ENCODE results near the gene MED17. TPM values are rescaled to one million over a fixed set of nuclear protein-coding genes. Genes with fewer than 3 reads are reported as not detected.

The MED17 gene
- total and polyA plus RNA-seq, 2 of the 13 experiments (the other 11 are each of a cell fraction or from before 2014, with no cell fraction given) = 23.1 to 37.0 TPM

GRCh38 chr11:93773045-93773477 is 11.0 kb upstream of the MED17 start (continued):
- TF ChIP-seq NPAS2 (CRISPR knock-in tag; IDR thresholded peaks at IDR 0.05; ENCODE audit: borderline replicate concordance) (no peak), EZH2 (conservative IDR thresholded peaks at IDR 0.05; ENCODE audit: low read depth, low read length) (no peak), PAF1 (CRISPR knock-in tag; IDR thresholded peaks at IDR 0.05) (no peak), MXI1 (IDR thresholded peaks at IDR 0.05; ENCODE audit: borderline replicate concordance, low read depth, low read length) (no peak; the same call in 2 of the 3 replicates), ELF3 (CRISPR knock-in tag; IDR thresholded peaks at IDR 0.05) (peak; percentile 65; the same call in 1 of the 2 replicates), ZNF160 (CRISPR knock-in tag; IDR thresholded peaks at IDR 0.05) (peak; percentile 68; the same call in 1 of the 2 replicates), PCBP2 (optimal IDR thresholded peaks at IDR 0.05; ENCODE audit: low read depth, low read length, poor library complexity, severe bottlenecking) (no peak), HNRNPUL1 (IDR thresholded peaks at IDR 0.05; ENCODE audit: low read depth, low read length) (no peak), ETV6 (CRISPR knock-in tag; conservative IDR thresholded peaks at IDR 0.05) (peak; percentile 82), ZBTB21 (CRISPR knock-in tag; IDR thresholded peaks at IDR 0.05) (0 out of 2 replicates have a peak, but pooled peaks have one; percentile 39), DR1 (CRISPR knock-in tag; IDR thresholded peaks at IDR 0.05) (no peak), CHCHD3 (CRISPR knock-in tag; IDR thresholded peaks at IDR 0.05) (no peak), HMGA1 (CRISPR knock-in tag; conservative IDR thresholded peaks at IDR 0.05) (no peak), LRRFIP1 (CRISPR knock-in tag; conservative IDR thresholded peaks at IDR 0.05) (no peak), ZKSCAN8 (CRISPR knock-in tag; IDR thresholded peaks at IDR 0.05; ENCODE audit: borderline replicate concordance) (no peak), FOXC1 (CRISPR knock-in tag; IDR thresholded peaks at IDR 0.05; ENCODE audit: borderline replicate concordance) (no peak; the same call in 1 of the 2 replicates), MAZ (IDR thresholded peaks at IDR 0.05; ENCODE audit: borderline replicate concordance, low read depth, low read length) (no peak), MAZ (CRISPR knock-in tag; IDR thresholded peaks at IDR 0.05; ENCODE audit: low read depth) (peak; percentile 64), SMAD3 (CRISPR knock-in tag; IDR thresholded peaks at IDR 0.05) (peak; percentile 93), ZNF616 (CRISPR knock-in tag; IDR thresholded peaks at IDR 0.05; ENCODE audit: low read depth) (no peak), KDM4B (CRISPR knock-in tag; IDR thresholded peaks at IDR 0.05) (no peak), GTF3A (CRISPR knock-in tag; conservative IDR thresholded peaks at IDR 0.05) (no peak), MIER3 (CRISPR knock-in tag; IDR thresholded peaks at IDR 0.05; ENCODE audit: borderline replicate concordance) (peak; percentile 67; the same call in 1 of the 2 replicates), ZNF503 (CRISPR knock-in tag; IDR thresholded peaks at IDR 0.05) (no peak), NFIB (CRISPR knock-in tag; IDR thresholded peaks at IDR 0.05; ENCODE audit: borderline replicate concordance) (no peak), ZFX (CRISPR knock-in tag; IDR thresholded peaks at IDR 0.05; ENCODE audit: low read depth) (peak; percentile 70; the same call in 1 of the 2 replicates), HDAC2 (CRISPR knock-in tag; IDR thresholded peaks at IDR 0.05) (peak; percentile 82; the same call in 1 of the 2 replicates), PAWR (CRISPR knock-in tag; IDR thresholded peaks at IDR 0.05; ENCODE audit: borderline replicate concordance) (no peak), HCFC1 (IDR thresholded peaks at IDR 0.05; ENCODE audit: low read depth, low read length) (no peak)

All from HepG2 (cell line).